Endothelial cell (in vitro differentiated cells): ENCODE measurements around the gene MRGPRX4. TPM values are rescaled to one million over a fixed set of nuclear protein-coding genes. Genes with fewer than 3 reads are reported as not detected.

Experiments used
- DNase-seq: peaks from one replicate; pipeline ENCODE4 v3.0.0; 2021; ENCODE audit warnings: low spot score
- H3K27ac Mint-ChIP-seq: one replicate; pipeline ENCODE4 v1.8.0; 2021; ENCODE audit warnings: mixed read lengths, inconsistent platforms; ENCODE audit not compliant: unreplicated experiment
- H3K27me3 Mint-ChIP-seq: one replicate; pipeline ENCODE4 v1.8.0; 2021; ENCODE audit warnings: mild to moderate bottlenecking, moderate library complexity, mixed read lengths, inconsistent platforms; ENCODE audit not compliant: unreplicated experiment
- H3K36me3 Mint-ChIP-seq: one replicate; pipeline ENCODE4 v1.8.0; 2021; ENCODE audit warnings: mild to moderate bottlenecking, low read depth, mixed read lengths, inconsistent platforms; ENCODE audit not compliant: unreplicated experiment
- H3K4me1 Mint-ChIP-seq: one replicate; pipeline ENCODE4 v1.8.0; 2021; ENCODE audit warnings: mild to moderate bottlenecking, mixed read lengths, inconsistent platforms; ENCODE audit not compliant: unreplicated experiment
- H3K4me3 Mint-ChIP-seq: one replicate; pipeline ENCODE4 v1.8.0; 2021; ENCODE audit warnings: mild to moderate bottlenecking, mixed read lengths, inconsistent platforms; ENCODE audit not compliant: unreplicated experiment
- H3K9me3 Mint-ChIP-seq: one replicate; pipeline ENCODE4 v1.8.0; 2021; ENCODE audit warnings: mixed read lengths, inconsistent platforms; ENCODE audit not compliant: unreplicated experiment
- CTCF ChIP-seq: fragments of 200-600 bp; sonication (generic); IDR thresholded peaks from one replicate; pipeline ENCODE4 v1.5.0; 2021; ENCODE audit warnings: antibody characterized with exemption; ENCODE audit not compliant: unreplicated experiment
- total RNA-seq: library from RNA; stranded (reverse); fragmentation: NEBNext Ultra II Directional; extraction: Animal tissue kit (Norgen Biotek cat#: 25700); gene quantifications from one replicate; pipeline ENCODE4 v1.2.1, GENCODE V29; 2021; ENCODE audit not compliant: unreplicated experiment

The MRGPRX4 gene
- total RNA-seq, 1 donor from 2014 or later = not detected

- no peak overlapping the region for H3K4me3 Mint-ChIP-seq
- TF ChIP-seq CTCF = no peak
- H3K4me1 Mint-ChIP-seq = peaks cover 10% of the 10 kb centered on the region
- H3K27me3 Mint-ChIP-seq = peaks cover 3% of the 10 kb centered on the region
- peaks cover 7% of the 10 kb centered on the region for H3K36me3 Mint-ChIP-seq
- no peak for DNase-seq
- peak overlapping the region; percentile 50 for H3K27ac Mint-ChIP-seq
- no peaks in the 10 kb centered on the region for H3K9me3 Mint-ChIP-seq
These were observed 32.5 kb upstream of the MRGPRX4 start for GRCh38 chr11:18140145-18140544.

- Mint-ChIP-seq H3K36me3 (no peaks in the 10 kb centered on the region), H3K27ac (no peak overlapping the region), H3K4me1 (peaks cover 3% of the 10 kb centered on the region), H3K27me3 (no peaks in the 10 kb centered on the region), H3K9me3 (no peaks in the 10 kb centered on the region), H3K4me3 (no peak overlapping the region)
- TF ChIP-seq CTCF = no peak
- no peak for DNase-seq
These were observed 28.4 kb upstream of the MRGPRX4 start for GRCh38 chr11:18144243-18144642.

GRCh38 chr11:18145025-18145424, 27.6 kb upstream of the MRGPRX4 start:
- no peak overlapping the region for H3K27ac Mint-ChIP-seq

GRCh38 chr11:18145837-18146236, 26.8 kb upstream of the MRGPRX4 start:
- Mint-ChIP-seq H3K4me3 (no peak overlapping the region), H3K36me3 (no peaks in the 10 kb centered on the region), H3K4me1 (no peaks in the 10 kb centered on the region), H3K27ac (no peak overlapping the region), H3K27me3 (peaks cover 2% of the 10 kb centered on the region), H3K9me3 (no peaks in the 10 kb centered on the region)
- no peak for DNase-seq
- no peak for TF ChIP-seq CTCF

More at GRCh38 chr11:18145025-18145424, 27.6 kb upstream of the MRGPRX4 start:
- no peaks in the 10 kb centered on the region for H3K9me3 Mint-ChIP-seq
- no peaks in the 10 kb centered on the region for H3K36me3 Mint-ChIP-seq
- no peak overlapping the region for H3K4me3 Mint-ChIP-seq
- peaks cover 2% of the 10 kb centered on the region for H3K4me1 Mint-ChIP-seq
- H3K27me3 Mint-ChIP-seq = peaks cover 2% of the 10 kb centered on the region
- DNase-seq = no peak
- no peak for TF ChIP-seq CTCF

- no peaks in the 10 kb centered on the region for H3K4me1 Mint-ChIP-seq
These were observed 21.1 kb upstream of the MRGPRX4 start for GRCh38 chr11:18151581-18151980.

More at GRCh38 chr11:18151581-18151980, 21.1 kb upstream of the MRGPRX4 start:
- no peaks in the 10 kb centered on the region for H3K9me3 Mint-ChIP-seq
- DNase-seq = no peak
- H3K27me3 Mint-ChIP-seq = peaks cover 2% of the 10 kb centered on the region
- no peak overlapping the region for H3K27ac Mint-ChIP-seq
- no peak overlapping the region for H3K4me3 Mint-ChIP-seq
- TF ChIP-seq CTCF = no peak
- no peaks in the 10 kb centered on the region for H3K36me3 Mint-ChIP-seq
